ENCODE results near the gene PHF20. TPM values are rescaled to one million over a fixed set of nuclear protein-coding genes. Genes with fewer than 3 reads are reported as not detected.
A peak's percentile ranks its signal among the peaks of the same experiment; 100 is the strongest.

PHF20 gene
- total and polyA plus RNA-seq, 2 of the 8 experiments (the other 6 are each of a cell fraction or from before 2014, with no cell fraction given) = 25.6 to 70.1 TPM

DNA sequence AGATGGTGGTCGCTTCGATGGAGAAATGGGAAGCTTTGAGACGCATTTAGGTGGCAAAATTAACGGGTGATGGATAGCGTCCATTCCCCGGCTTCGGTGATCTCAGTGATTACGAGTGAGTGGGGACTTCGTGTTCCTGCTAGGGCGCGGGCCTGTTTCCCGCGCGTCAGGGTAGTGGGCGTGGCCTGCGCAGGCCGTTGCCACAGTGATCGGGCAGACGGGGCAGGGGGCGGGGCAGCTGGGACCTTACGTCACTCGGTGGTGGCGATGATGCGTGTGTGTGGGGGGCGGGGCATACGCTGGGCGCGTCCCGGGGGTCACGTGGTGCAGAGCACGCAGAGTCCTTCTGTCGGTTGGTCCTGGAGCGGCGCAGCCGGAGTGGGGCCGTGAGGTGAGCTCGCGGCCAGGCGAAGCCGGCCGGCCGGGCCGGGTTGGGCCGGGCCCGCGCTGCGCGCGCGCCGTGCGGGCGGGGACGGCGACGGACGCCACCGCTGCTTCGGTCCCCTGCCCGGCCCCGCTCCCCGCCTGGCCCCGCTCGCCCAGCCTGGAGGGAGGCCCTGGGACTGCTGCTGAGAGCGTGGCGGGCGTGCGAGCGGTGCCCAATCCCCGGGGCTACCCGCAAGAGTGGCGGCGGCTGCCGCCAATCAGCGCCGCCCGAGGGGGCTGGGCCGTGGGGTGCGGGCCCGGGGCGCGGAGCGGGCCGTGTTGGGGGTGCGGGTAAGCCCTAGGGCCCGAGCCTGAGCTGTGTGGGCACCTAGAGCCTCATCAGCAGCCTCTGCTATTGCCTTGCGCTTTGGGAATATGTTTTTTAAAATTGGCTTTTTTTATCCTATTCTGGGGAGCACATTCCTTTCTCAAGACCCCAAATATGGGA lies at the start of gene PHF20 (continued):
- TF ChIP-seq NRF1 (IDR thresholded peaks at IDR 0.05; ENCODE audit: low read depth, low read length) = 0 out of 2 replicates have a peak, but pooled peaks have one; percentile 31
- TF ChIP-seq, protein P1, sequence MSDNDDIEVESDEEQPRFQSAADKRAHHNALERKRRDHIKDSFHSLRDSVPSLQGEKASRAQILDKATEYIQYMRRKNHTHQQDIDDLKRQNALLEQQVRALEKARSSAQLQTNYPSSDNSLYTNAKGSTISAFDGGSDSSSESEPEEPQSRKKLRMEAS (IDR thresholded peaks at IDR 0.05) = peak; percentile 100
- TF ChIP-seq KDM4A (IDR thresholded peaks at IDR 0.05; ENCODE audit: low read depth, low read length, severe bottlenecking) = peak; percentile 61
- TF ChIP-seq BRCA1 (IDR thresholded peaks at IDR 0.05; ENCODE audit: low read depth, low read length) = no peak
- TF ChIP-seq RXRA (IDR thresholded peaks at IDR 0.05; ENCODE audit: insufficient read depth, low read depth, low read length) = no peak
- TF ChIP-seq JUND (IDR thresholded peaks at IDR 0.05; ENCODE audit: low read length) = peak; percentile 13; the same call in 1 of the 2 replicates
- peak in 1 of 2 experiments; percentile 87; a peak in 2 of 3 replicates for TF ChIP-seq POLR2A (IDR thresholded peaks at IDR 0.05; ENCODE audit: control extremely low read depth in 1 of 2, low read depth in 2 of 2, low read length in 2 of 2)
- peak; percentile 87 for TF ChIP-seq CHD2 (IDR thresholded peaks at IDR 0.05; ENCODE audit: low read length)
- TF ChIP-seq KDM1A (IDR thresholded peaks at IDR 0.05; ENCODE audit: borderline replicate concordance, low read length) = no peak
- peak in 1 of 2 experiments; percentile 66; a peak in 1 of 4 replicates for TF ChIP-seq SIN3A (conservative IDR thresholded peaks at IDR 0.05 in 1 of 2, IDR thresholded peaks at IDR 0.05 in 1 of 2; ENCODE audit: low read depth in 1 of 2, low read length in 2 of 2)
- no peak for TF ChIP-seq CTBP2 (IDR thresholded peaks at IDR 0.05; ENCODE audit: borderline replicate concordance, insufficient read depth, insufficient read length, low read length)
- no peak for TF ChIP-seq CTCF (IDR thresholded peaks at IDR 0.05; ENCODE audit: control extremely low read depth in 1 of 3, insufficient read depth in 1 of 3, low read depth in 1 of 3, low read length in 3 of 3)
- no peak for TF ChIP-seq SUZ12 (IDR thresholded peaks at IDR 0.05; ENCODE audit: low read length)
- TF ChIP-seq HDAC2 (IDR thresholded peaks at IDR 0.05; ENCODE audit: borderline replicate concordance in 1 of 2, low read depth in 2 of 2, low read length in 2 of 2) = peak in 1 of 2 experiments; percentile 83; a peak in 1 of 4 replicates
- TF ChIP-seq RAD21 (IDR thresholded peaks at IDR 0.05 in 1 of 2, conservative IDR thresholded peaks at IDR 0.05 in 1 of 2; ENCODE audit: low read depth in 2 of 2, low read length in 2 of 2) = no peak
- no peak for TF ChIP-seq ZNF274 (IDR thresholded peaks at IDR 0.05; ENCODE audit: borderline replicate concordance, extremely low read depth, low read length)
- no peak; the same call in 1 of the 2 replicates for TF ChIP-seq TEAD4 (IDR thresholded peaks at IDR 0.05; ENCODE audit: low read depth, low read length)
- TF ChIP-seq EP300 (IDR thresholded peaks at IDR 0.05; ENCODE audit: borderline replicate concordance in 1 of 2, low read depth in 2 of 2, low read length in 2 of 2) = no peak
- no peak for TF ChIP-seq BACH1 (IDR thresholded peaks at IDR 0.05; ENCODE audit: low read length)
